GM21529 (cell line): ENCODE measurements around the gene TXNDC17.
"Not testable (repeated sequence)": the region's sequence is repeated elsewhere in the genome, so short reads cannot be mapped to it uniquely, and the experiment has no call there.

Experiments
- ATAC-seq: cut with Tn5 transposase; IDR thresholded peaks from one replicate; pipeline ENCODE4 v1.9.1; 2021; ENCODE audit not compliant: unreplicated experiment

The TXNDC17 gene

DNA sequence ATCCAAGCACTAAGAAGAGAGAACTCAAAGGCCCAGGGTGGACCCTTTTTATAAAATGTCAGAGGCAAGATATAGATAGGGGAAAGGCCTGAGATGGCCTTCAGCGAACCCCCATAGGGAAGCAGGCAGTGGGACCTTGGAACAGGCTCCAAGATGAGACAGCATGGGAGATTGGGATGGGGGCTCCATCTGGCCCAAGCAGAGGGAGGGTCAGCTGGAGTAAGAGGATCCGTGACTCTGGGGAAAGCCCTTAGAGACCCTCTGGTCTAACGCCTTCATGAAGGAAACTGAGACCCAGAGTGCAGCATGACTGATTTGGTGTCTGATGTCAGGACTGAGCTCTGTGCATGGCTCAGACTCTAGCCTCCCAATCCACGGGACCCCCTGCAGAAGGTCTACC is 41.5 kb downstream of the TXNDC17 start:
- ATAC-seq, result no peak

DNA sequence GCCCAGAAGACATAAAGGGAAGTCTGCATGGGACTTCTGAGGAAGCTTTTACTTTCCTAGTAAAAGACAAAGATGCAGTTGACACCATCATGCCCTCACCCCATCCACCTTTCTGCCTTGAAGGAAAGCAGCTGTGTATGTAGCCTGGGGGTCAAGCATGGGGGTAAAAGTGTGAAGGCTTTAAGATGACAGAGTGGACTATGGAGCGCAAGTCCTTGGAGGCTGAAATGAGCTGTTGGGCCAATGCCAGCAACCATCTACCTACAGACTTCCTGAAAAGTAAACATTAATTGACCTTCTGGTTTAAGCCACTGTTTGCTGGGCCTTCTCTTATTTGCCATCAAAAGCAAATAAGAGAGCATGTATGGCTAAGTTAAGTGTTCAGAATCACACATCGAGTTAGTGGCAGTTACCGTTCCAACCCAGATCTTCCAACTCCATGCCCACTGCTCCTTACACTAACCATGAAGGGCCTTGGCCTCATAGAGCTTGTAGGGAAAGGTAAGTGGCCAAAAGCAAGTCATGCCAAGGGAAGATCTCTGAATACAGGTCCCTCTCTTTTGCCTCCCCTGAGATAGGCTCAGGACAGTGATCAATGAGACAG is 42.3 kb downstream of the TXNDC17 start:
- no peak for ATAC-seq

DNA sequence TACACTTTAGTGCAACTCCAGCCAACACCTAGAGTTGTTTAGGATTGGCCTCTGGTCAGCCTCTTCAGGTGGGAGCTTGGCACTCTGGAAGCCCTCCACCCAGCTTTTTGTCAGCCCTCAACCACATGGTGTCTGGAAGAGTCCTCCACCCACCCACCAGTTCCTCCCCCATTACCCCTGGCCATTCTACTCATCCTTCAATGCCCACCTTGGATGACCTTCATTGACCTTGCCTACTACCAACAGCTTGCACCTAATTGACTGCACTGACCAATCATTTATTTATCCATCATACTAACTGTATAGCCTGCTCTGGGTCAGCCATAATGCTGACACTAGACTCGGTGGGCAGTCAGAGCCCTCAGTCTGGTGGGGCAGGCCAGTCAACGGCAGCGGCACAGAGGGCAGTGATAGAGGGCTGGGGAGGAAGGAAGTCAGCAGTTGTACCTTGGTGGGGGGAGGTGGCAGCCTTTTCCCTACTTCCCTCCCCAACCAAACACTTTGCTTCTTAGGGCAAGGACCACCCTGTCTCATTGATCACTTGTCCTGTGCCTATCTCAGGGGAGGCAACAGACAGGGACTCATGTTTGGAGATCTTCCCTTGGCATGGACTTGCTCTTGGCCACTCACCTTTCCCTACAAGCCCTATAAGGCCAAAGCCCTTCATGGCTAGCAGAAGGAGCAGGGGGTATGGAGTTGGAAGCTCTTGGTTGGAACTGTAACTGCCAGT is 43.0 kb downstream of the TXNDC17 start:
- ATAC-seq, result no peak

DNA sequence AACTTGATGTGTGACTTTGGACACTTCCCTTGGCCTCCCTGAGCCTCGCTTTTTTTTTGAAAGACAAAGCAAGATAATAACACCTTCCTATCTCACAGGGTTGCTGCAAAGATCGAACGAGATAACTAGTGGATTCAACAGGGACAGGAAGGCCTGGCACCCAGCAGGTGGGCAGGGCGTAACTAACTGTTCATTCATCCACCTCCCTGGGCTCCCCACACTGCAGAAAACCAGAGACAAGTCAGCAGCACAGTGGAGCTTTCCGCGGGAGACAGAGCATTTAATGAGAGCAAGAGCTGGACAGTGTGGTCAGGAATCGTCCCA is 43.6 kb downstream of the TXNDC17 start:
- no peak for ATAC-seq

DNA sequence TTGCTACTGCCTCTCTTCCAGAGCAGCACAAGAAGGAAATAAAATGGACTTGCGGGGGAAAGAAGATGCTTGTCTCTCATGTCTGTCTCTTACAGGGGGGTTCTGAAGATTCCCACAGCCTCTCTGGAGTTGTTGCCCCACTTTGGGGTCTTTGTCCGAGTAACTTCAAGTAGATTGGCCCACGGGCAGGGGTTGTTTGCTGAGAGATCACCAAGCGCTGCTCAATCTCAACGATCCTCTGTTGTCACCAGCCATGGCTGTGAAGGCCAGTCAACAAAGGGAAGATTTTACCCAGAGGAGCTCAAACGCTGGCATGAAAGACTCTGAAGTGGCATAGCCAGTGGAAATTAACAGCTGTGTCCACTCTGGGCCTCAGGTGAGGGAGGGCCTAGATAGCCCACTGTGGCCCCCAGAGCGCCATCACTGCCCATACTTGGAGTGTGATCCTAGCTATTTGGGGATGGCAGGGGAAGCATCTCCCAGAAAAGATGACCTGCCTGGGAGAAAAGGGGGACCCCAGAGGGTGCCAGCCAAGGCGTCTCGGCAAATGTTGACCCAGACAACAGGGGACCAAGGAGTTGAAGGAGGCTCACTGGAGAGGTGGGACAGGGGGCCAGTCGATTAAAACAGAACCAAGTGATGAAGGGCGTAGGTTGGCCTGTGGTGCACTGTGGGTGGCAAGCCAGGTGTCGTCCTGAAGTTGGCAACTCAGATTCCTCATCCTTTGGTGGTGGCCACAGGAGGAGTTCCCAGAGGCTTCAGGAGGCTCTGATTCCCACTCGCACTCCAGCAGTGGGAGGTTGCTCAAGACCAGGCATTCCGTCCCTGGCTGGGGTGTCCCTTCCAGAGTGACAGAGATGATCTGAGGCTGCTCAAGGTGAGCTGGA is 44.3 kb downstream of the TXNDC17 start:
- ATAC-seq, result no peak

DNA sequence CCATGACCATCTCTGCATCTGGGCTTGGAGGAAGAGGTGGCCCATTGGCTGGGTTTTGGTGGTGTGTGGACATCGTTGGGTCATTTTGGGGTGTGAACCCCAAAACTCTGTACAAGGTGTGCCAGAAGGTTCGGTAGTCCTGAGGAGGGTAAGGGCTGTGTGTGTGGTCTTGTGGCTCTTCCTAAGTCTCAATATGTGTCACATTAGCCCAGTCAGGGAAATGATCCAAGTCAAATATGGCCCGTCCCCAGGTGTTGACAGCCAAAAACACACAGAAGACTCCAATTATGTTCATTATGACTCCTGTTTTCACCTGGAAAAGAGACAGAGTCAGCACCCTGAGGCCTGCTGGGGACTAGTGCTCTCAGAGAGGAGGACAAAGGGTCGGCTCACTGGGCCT is 45.2 kb downstream of the TXNDC17 start:
- no peak for ATAC-seq

DNA sequence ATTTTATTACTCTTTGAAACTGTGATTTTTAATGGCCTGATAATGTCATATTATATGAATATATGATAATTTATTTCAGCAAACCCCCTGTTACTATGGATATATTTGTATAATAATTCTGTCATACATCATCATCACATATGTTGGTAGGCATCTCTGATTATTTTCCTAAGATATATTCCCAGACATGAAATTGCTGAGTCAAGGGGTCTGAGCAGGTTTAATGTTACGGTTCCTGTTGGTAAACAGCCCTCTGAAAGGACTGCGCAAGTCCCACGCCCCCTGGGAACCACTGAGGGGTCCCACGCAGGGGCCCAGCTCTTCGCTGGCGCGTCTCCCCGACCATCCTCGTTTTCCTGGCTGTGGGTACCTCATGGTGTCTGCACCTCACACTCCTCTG is 48.1 kb downstream of the TXNDC17 start:
- no peak for ATAC-seq

DNA sequence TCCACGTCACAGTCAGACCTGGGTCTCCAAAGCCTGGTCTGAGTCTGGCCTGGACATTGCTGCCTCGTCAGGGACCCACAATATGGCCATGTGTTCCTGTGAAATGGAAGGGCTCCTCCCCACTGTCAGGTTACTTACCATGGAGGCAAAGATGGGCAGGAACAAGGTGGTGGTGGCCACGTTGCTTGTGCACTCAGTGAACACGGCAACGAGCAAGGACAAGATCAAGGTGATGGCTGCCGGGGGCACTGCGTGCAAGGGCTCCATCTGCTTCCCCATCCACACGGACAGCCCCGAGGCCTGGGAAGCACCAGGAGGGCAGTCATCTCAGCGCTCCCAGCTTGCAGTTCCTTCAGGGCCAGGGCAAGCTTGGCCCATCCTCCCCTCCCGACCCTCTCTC is 49.8 kb downstream of the TXNDC17 start:
- no peak for ATAC-seq

DNA sequence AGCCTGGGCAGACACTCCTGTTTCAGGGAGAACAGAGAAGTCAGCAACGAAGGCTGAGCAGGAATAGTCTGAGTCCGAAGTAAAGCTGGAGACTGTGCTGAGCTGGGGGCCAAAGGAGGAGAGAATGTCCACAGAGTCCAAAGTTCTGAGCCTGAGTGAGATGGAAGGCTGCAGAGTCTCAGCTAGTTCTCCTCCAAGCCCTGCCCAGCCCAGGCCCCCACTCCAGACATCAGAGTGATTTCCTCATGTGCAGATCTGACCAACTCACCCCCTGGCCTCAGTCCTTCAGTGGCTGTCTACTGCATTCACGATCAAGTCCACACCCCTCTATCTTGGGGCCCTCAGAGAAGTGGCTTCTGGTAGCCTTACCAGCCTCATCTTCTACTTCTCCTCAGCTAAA is 50.7 kb downstream of the TXNDC17 start:
- ATAC-seq, result no peak

DNA sequence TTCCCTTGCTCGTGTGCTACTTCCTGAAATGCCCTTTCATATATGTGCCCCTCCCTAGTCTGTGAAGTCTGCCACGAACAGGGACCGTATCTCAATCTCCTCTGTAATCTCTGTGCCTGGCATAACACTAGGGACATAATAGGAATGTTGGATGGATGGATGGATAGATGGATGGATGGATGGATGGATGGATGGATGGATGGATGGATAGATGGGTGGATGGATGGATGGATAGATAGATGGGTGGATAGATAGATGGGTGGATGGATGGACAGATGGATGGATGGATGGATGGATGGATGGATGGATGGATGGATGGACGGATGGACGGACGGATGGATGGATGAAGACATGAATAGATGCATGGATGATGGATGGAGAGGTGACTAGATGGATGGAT is 51.1 kb downstream of the TXNDC17 start:
- ATAC-seq, result not testable (repeated sequence)
